Osteocyte (in vitro differentiated cells): ENCODE data around the gene RANBP3. TPM values are rescaled to one million over a fixed set of nuclear protein-coding genes. Genes with fewer than 3 reads are reported as not detected.

Experiments used
- DNase-seq: peaks from one replicate; pipeline ENCODE4 v3.0.0; 2021; ENCODE audit warnings: mixed read lengths; ENCODE audit not compliant: unreplicated experiment; ENCODE audit errors: extremely low spot score
- H3K27ac Mint-ChIP-seq: one replicate; pipeline ENCODE4 v1.8.0; 2021; ENCODE audit warnings: mild to moderate bottlenecking, mixed read lengths; ENCODE audit not compliant: unreplicated experiment
- H3K27me3 Mint-ChIP-seq: one replicate; pipeline ENCODE4 v1.8.0; 2021; ENCODE audit warnings: mixed read lengths; ENCODE audit not compliant: unreplicated experiment
- H3K36me3 Mint-ChIP-seq: one replicate; pipeline ENCODE4 v1.8.0; 2021; ENCODE audit warnings: mixed read lengths; ENCODE audit not compliant: unreplicated experiment
- H3K4me1 Mint-ChIP-seq: one replicate; pipeline ENCODE4 v1.8.0; 2021; ENCODE audit warnings: mixed read lengths; ENCODE audit not compliant: unreplicated experiment
- H3K4me3 Mint-ChIP-seq: one replicate; pipeline ENCODE4 v1.8.0; 2021; ENCODE audit warnings: mild to moderate bottlenecking, moderate library complexity, mixed read lengths; ENCODE audit not compliant: unreplicated experiment
- H3K9me3 Mint-ChIP-seq: one replicate; pipeline ENCODE4 v1.8.0; 2021; ENCODE audit warnings: mixed read lengths; ENCODE audit not compliant: unreplicated experiment
- total RNA-seq: library from RNA; stranded (reverse); gene quantifications from 2 replicates; pipeline ENCODE4 v1.2.1, GENCODE V29; 2021
- TF ChIP-seq, protein P1 (sequence below): fragments of 200-600 bp; sonication (generic); IDR thresholded peaks from 2 replicates; pipeline ENCODE4 v1.5.0; 2021; ENCODE audit warnings: antibody characterized with exemption, mild to moderate bottlenecking, moderate library complexity

The RANBP3 gene
- total RNA-seq, 1 donor from 2014 or later = 74.9 TPM

DNA sequence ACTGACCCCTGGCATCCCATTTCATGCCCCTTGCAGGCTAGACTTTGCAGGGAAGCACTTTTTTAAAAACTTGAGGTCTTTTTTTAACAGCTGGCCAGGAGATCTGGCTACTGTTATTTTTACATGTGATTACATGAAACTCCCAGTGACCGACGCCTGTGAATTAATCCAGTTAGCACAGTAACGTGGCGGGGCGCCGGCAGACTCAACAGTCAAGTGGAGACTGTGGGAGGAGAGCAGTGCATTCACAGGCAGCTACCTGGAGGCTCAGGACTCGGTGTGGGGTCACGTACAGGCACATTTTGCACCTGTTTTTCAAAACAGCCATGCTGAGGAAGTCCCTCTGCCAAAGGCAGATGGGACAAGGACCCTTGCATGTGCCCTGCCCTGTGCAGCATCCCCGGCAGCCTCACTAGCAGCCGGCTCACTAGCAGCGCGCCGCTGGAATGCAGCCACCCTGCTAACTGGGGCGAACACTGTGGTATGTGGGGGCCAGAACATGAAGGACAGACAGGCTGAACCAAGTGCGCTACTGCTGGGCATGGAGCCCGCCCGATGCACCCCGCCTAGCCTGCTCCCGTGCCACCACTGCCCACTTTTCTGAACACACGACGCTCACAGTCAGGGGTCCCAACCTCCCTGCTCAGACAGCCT lies 45.2 kb downstream of the RANBP3 start:
- H3K4me3 Mint-ChIP-seq = no peak overlapping the region
- no peak for DNase-seq
- H3K27me3 Mint-ChIP-seq = no peaks in the 10 kb centered on the region
- H3K4me1 Mint-ChIP-seq = peaks cover 37% of the 10 kb centered on the region
- TF ChIP-seq, protein P1, sequence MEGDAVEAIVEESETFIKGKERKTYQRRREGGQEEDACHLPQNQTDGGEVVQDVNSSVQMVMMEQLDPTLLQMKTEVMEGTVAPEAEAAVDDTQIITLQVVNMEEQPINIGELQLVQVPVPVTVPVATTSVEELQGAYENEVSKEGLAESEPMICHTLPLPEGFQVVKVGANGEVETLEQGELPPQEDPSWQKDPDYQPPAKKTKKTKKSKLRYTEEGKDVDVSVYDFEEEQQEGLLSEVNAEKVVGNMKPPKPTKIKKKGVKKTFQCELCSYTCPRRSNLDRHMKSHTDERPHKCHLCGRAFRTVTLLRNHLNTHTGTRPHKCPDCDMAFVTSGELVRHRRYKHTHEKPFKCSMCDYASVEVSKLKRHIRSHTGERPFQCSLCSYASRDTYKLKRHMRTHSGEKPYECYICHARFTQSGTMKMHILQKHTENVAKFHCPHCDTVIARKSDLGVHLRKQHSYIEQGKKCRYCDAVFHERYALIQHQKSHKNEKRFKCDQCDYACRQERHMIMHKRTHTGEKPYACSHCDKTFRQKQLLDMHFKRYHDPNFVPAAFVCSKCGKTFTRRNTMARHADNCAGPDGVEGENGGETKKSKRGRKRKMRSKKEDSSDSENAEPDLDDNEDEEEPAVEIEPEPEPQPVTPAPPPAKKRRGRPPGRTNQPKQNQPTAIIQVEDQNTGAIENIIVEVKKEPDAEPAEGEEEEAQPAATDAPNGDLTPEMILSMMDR = no peak
- no peaks in the 10 kb centered on the region for H3K9me3 Mint-ChIP-seq
- peaks cover 27% of the 10 kb centered on the region for H3K36me3 Mint-ChIP-seq
- H3K27ac Mint-ChIP-seq = no peak overlapping the region

GRCh38 chr19:5932146-5932545 lies 45.8 kb downstream of the RANBP3 start:
- DNase-seq = no peak
- H3K36me3 Mint-ChIP-seq = peaks cover 25% of the 10 kb centered on the region
- peaks cover 37% of the 10 kb centered on the region for H3K4me1 Mint-ChIP-seq
- no peak overlapping the region for H3K27ac Mint-ChIP-seq
- TF ChIP-seq, protein P1 = no peak
- H3K27me3 Mint-ChIP-seq = no peaks in the 10 kb centered on the region
- H3K4me3 Mint-ChIP-seq = no peak overlapping the region
- H3K9me3 Mint-ChIP-seq = no peaks in the 10 kb centered on the region

- Mint-ChIP-seq H3K36me3 (peaks cover 29% of the 10 kb centered on the region), H3K4me1 (peaks cover 43% of the 10 kb centered on the region), H3K27ac (no peak overlapping the region), H3K27me3 (no peaks in the 10 kb centered on the region), H3K4me3 (no peak overlapping the region), H3K9me3 (no peaks in the 10 kb centered on the region)
- TF ChIP-seq, protein P1 = no peak
- no peak for DNase-seq
Measured at GRCh38 chr19:5931251-5931650, 46.7 kb downstream of the RANBP3 start.

DNA sequence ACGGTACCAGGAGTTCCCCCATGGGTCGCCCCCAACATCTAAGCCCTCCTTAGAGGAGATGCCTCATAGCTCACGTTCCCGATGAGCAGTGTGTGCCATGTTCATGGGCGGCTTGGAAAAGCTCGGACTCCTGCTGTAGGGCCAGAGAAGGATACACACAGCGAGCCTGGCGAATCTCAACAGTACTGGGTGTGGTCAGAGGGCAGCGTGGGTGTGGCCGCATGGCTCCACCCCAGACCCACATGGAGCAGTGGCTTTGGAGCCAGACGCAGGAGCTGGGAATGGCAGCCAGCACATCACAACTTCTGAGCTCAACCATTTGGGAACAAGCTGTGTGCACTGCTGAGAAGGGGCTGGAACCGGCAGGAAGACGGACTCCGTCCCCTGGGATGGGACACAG lies 48.3 kb downstream of the RANBP3 start:
- Mint-ChIP-seq H3K27ac (no peak overlapping the region), H3K36me3 (peaks cover 31% of the 10 kb centered on the region), H3K4me1 (peaks cover 26% of the 10 kb centered on the region), H3K9me3 (no peaks in the 10 kb centered on the region), H3K4me3 (no peak overlapping the region), H3K27me3 (no peaks in the 10 kb centered on the region)
- no peak for DNase-seq
- TF ChIP-seq, protein P1 = no peak

DNA sequence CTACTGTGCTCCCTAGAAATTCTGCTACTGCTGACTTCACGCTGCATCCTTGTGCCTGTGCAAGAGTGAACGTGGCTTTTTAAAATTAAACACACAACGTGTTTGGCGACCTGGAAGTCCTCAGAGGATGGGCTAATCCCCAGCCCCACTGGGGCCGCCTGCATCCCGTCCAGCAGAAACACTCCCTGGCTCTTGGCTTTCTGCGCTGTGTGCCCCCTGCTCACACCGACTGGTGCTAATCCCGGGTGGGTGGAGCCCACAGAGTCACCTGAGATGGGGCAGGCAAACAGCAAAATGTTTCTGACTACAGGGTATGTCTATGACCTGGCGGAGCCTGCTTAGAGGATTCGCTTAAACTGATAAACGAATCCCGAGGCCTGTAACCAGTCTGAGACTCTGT lies 48.8 kb downstream of the RANBP3 start:
- H3K4me1 Mint-ChIP-seq = peaks cover 22% of the 10 kb centered on the region
- H3K36me3 Mint-ChIP-seq = peaks cover 33% of the 10 kb centered on the region
- no peaks in the 10 kb centered on the region for H3K9me3 Mint-ChIP-seq
- no peak overlapping the region for H3K27ac Mint-ChIP-seq
- TF ChIP-seq, protein P1 = no peak
- DNase-seq = no peak
- no peaks in the 10 kb centered on the region for H3K27me3 Mint-ChIP-seq
- H3K4me3 Mint-ChIP-seq = no peak overlapping the region
